GM21381 (cell line): ENCODE data around the gene ASB9.
"Not testable (repeated sequence)": the region's sequence is repeated elsewhere in the genome, so short reads cannot be mapped to it uniquely, and the experiment has no call there.

Experiments
- ATAC-seq: cut with Tn5 transposase; IDR thresholded peaks from one replicate; pipeline ENCODE4 v1.9.1; 2021; ENCODE audit warnings: mild to moderate bottlenecking, moderate library complexity; ENCODE audit not compliant: unreplicated experiment

The ASB9 gene

GRCh38 chrX:15269618-15270521, at the start of gene ASB9:
ASB9 (minus strand) TSS chrX:15270083; CDS start chrX:15269874, 209 bp downstream.
- ATAC-seq, result no peak

GRCh38 chrX:15319075-15319474, 49.2 kb upstream of the ASB9 start:
- ATAC-seq, result no peak

GRCh38 chrX:15315509-15315908, 45.6 kb upstream of the ASB9 start, which contains the start of gene ASB11:
ASB11 (minus strand) TSS chrX:15315640; CDS start chrX:15315605, 35 bp downstream.
- ATAC-seq, result no peak

GRCh38 chrX:15314472-15314871, 44.6 kb upstream of the ASB9 start:
- no peak for ATAC-seq

- ATAC-seq, result no peak
Measured at GRCh38 chrX:15311119-15311518, 41.2 kb upstream of the ASB9 start.

GRCh38 chrX:15310117-15310516, 40.2 kb upstream of the ASB9 start:
- no peak for ATAC-seq

GRCh38 chrX:15305899-15306298, 36.0 kb upstream of the ASB9 start:
- ATAC-seq, result not testable (repeated sequence)

GRCh38 chrX:15301924-15302323, 32.0 kb upstream of the ASB9 start:
- no peak for ATAC-seq

- ATAC-seq, result no peak
Measured at GRCh38 chrX:15299941-15300851, 30.3 kb upstream of the ASB9 start.

GRCh38 chrX:15298780-15299179, 28.9 kb upstream of the ASB9 start:
- ATAC-seq, result no peak

GRCh38 chrX:15298201-15298600, 28.3 kb upstream of the ASB9 start:
- no peak for ATAC-seq

- ATAC-seq, result no peak
Measured at GRCh38 chrX:15293451-15293850, 23.6 kb upstream of the ASB9 start.

GRCh38 chrX:15292861-15293260, 23.0 kb upstream of the ASB9 start:
- no peak for ATAC-seq

- ATAC-seq, result no peak
Measured at GRCh38 chrX:15277604-15278003, 7.7 kb upstream of the ASB9 start.

GRCh38 chrX:15274946-15275345, 5.1 kb upstream of the ASB9 start:
- no peak for ATAC-seq

GRCh38 chrX:15273275-15273674, 3.4 kb upstream of the ASB9 start:
- not testable (repeated sequence) for ATAC-seq

- no peak for ATAC-seq
Measured at GRCh38 chrX:15271757-15272156, 1.9 kb upstream of the ASB9 start.

GRCh38 chrX:15269120-15269519, 763 bp downstream of the ASB9 start:
- no peak for ATAC-seq

GRCh38 chrX:15254852-15255251, 15.0 kb downstream of the ASB9 start:
- no peak for ATAC-seq

- ATAC-seq, result no peak
Measured at GRCh38 chrX:15245896-15246295, 24.0 kb downstream of the ASB9 start.

- no peak for ATAC-seq
Measured at GRCh38 chrX:15244421-15244820, 25.5 kb downstream of the ASB9 start.
